Measurements from ENCODE around the gene ESR2.

Gene ESR2

DNA sequence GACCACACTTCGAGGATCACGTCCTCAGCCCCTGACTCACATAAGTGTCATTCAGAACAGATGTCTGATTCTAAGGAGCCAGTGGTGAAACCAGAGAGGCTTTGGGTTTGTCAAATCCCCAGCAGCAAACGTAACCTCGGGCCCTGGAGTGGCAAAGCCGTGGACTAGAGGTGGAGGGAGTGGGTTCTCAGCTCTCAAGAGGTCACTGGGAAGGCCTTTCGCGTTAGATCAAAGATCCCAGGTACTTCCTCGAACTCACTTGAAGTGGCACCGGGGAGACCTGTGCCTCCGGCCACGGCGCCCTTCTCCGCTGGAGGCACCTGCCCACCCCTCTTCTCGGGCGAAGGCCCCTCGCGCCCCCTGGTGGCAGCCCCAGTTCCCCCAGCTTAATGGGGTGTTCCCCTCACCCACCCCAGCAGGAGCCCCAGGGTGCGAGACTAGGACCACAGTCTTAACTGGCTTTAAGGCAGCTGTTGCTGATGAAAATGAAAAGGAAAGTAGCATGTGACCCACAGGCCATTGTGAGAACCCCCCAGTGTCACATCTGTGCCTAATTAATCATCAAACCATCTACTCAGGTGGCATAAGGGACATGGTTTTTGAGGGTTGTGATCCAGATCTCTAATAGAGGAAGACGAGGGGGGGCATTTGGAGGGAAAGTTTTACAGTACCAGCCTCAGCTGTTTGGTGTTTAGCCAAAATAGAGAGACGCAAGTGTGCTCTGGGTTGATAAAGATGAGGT is 672 bp upstream of the ESR2 start:
- peak; percentile 86 for DNase-seq
- Mint-ChIP-seq H3K27ac (peak overlapping the region; percentile 92), H3K36me3 (peaks cover 0 to 3% of the 10 kb centered on the region in 2 donors), H3K4me1 (peaks cover 7 to 25% of the 10 kb centered on the region in 2 donors), H3K9me3 (no peaks in the 10 kb centered on the region), H3K27me3 (peaks cover 0 to 26% of the 10 kb centered on the region in 2 donors), H3K4me3 (peak overlapping the region; percentile 90 to 94)
- ATAC-seq (replicated peaks), result peak; percentile 93

DNA sequence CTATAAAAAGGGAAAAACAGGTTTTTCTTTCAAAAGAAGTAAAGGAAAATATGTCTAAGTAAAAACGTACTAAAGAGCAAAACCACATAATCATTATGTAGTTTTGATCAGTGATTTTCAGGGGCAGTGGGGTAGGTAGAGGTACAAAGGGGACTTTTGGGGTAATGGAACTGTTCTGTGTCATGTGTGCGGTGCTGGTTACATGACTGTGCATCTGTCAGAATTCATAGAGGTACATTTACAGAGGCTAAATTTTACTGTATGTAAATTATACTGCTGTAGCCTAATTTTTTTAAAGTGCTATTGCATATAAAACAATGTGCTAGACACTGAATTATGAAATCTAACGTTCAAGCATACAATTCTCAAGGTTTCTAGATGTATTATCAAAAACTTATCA is 2.0 kb downstream of the ESR2 start:
- Mint-ChIP-seq H3K4me1 (peaks cover 8 to 25% of the 10 kb centered on the region in 2 donors), H3K36me3 (peaks cover 0 to 3% of the 10 kb centered on the region in 2 donors), H3K9me3 (no peaks in the 10 kb centered on the region), H3K4me3 (peak overlapping the region in 1 of 2 donors; percentile 18), H3K27me3 (peaks cover 0 to 20% of the 10 kb centered on the region in 2 donors), H3K27ac (no peak overlapping the region)
- ATAC-seq (replicated peaks) (no peak), DNase-seq (no peak)

DNA sequence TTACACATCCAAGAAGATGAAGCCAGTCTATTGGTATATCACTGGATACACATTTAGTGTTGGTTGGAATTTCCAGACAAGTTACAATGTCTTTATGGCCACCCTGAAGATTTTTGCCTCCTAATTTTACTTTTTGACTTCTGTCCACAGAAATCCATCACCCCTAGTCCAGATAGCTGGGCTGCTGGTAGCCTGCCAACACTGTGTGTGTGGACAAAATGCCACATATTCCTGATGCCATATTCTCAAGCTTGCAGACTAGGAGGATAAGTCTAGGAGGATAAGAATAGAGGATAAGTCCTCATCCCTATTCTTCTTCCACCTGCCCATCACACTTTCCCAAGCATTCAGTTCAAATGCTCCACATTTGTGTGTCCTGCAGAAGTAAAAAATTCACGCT is 4.6 kb downstream of the ESR2 start:
- Mint-ChIP-seq H3K4me3 (no peak overlapping the region), H3K27me3 (peaks cover 0 to 12% of the 10 kb centered on the region in 2 donors), H3K4me1 (peaks cover 6 to 18% of the 10 kb centered on the region in 2 donors), H3K36me3 (peaks cover 0 to 8% of the 10 kb centered on the region in 2 donors), H3K9me3 (no peaks in the 10 kb centered on the region), H3K27ac (no peak overlapping the region)
- ATAC-seq (replicated peaks), result no peak
- DNase-seq, result no peak

DNA sequence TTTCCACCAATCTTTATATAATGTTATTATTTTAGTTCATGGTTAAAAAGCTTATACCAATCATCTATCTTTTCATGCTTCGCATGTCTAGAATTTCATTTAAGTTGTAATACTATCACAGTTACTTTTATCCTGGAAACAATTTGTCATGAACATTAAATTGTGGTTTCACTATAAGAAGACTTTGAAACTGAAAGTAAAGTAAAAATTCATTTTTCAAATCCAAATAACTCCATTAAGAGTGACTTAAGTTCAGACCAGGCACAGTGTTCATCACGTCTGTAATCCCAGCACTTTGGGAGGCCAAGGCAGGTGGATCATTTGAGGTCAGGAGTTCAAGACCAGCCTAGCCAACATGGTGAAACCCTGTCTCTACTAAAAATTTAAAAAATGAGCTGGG is 12.4 kb downstream of the ESR2 start:
- ATAC-seq (replicated peaks), result no peak
- Mint-ChIP-seq H3K27me3 (no peaks in the 10 kb centered on the region), H3K36me3 (peaks cover 3 to 19% of the 10 kb centered on the region in 2 donors), H3K9me3 (no peaks in the 10 kb centered on the region), H3K4me1 (peaks cover 0 to 9% of the 10 kb centered on the region in 2 donors), H3K27ac (no peak overlapping the region), H3K4me3 (no peak overlapping the region)
- DNase-seq, result no peak

DNA sequence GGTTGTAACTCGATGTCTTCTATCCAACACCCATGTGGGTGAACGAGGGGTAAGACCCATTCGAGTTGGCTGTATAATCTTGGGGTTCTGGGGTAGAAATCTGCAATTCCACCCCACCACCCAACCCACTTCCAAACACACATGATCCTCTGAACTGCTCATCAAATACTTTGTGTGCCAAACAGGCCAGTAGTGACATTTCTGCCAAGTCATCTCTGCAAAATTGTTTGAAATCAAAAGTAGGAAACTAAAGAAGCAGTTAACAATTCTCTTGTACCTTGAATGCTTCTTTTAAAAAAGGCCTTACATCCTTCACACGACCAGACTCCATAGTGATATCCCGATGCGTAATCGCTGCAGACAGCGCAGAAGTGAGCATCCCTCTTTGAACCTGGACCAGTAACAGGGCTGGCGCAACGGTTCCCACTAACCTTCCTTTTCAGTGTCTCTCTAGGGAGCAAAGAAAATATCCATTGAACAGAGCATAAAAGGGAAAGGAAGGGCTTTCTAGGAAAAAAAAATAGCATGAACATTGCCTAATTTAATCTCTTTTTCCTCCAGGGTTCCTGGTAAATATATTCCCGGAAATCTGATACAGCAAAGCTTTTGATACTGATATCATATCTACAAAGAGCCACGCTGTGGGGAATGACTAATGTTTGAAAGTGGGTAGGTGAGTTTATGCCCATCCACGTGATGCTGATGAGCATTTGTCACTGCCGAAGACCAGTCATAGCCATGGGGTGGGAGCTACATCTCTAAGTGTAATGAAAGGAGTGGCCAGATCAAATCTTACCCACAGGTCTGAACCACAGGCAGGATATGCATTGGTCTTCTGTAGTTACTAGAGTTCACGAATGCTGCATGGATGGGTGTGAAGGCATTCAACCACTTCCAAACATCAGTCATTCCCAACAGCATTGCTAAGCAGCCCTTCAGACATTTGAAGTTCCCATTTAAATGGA is 14.2 kb downstream of the ESR2 start:
- H3K27ac Mint-ChIP-seq, result no peak overlapping the region
- no peaks in the 10 kb centered on the region for H3K9me3 Mint-ChIP-seq
- no peaks in the 10 kb centered on the region for H3K27me3 Mint-ChIP-seq
- H3K36me3 Mint-ChIP-seq, result peaks cover 3 to 16% of the 10 kb centered on the region in 2 donors
- ATAC-seq (replicated peaks), result no peak
- H3K4me3 Mint-ChIP-seq, result no peak overlapping the region
- peaks cover 0 to 7% of the 10 kb centered on the region in 2 donors for H3K4me1 Mint-ChIP-seq
- DNase-seq, result no peak

DNA sequence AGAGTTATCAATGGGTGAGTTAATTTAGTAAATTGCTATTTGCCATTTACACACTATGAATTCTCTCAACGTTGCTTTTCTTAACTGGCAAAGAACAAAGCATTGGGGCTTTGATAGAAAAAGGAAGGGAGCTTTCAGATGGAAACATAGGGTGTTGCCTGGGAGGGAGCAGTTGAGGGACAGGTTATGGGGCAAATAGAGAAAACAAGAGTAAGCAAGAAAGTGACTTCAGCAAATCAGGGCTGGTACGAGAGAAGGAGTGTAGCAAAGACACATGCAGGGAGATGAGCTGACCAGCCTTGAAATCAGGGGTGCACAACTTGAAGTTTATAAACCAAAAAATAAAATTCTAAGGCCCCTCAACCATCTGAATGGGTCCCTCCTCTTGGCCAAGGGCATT is 15.7 kb downstream of the ESR2 start:
- H3K27me3 Mint-ChIP-seq, result no peaks in the 10 kb centered on the region
- no peak overlapping the region for H3K27ac Mint-ChIP-seq
- no peak for ATAC-seq (replicated peaks)
- no peak for DNase-seq
- peaks cover 0 to 7% of the 10 kb centered on the region in 2 donors for H3K4me1 Mint-ChIP-seq
- H3K4me3 Mint-ChIP-seq, result no peak overlapping the region
- peaks cover 3 to 25% of the 10 kb centered on the region in 2 donors for H3K36me3 Mint-ChIP-seq
- H3K9me3 Mint-ChIP-seq, result no peaks in the 10 kb centered on the region

DNA sequence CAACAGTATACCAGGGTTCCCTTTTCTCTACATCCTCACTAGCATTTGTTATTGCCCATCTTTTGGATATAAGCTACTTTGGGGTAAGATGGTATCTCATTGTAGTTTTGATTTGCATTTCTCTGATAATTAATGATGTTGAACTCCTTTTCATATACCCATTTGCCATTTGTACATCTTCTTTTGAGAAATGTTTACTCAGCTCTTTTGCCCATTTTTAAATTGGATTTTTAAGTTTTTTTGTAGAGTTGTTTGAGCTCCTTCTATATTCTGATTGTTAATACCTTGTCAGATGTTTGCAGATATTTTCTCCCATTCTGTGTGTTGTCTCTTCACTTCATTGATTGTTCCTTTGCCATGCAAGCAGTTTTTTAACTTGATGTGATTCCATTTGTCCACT is 22.2 kb downstream of the ESR2 start:
- H3K4me3 Mint-ChIP-seq, result no peak overlapping the region
- H3K4me1 Mint-ChIP-seq, result peaks cover 0 to 4% of the 10 kb centered on the region in 2 donors
- H3K27ac Mint-ChIP-seq, result no peak overlapping the region
- H3K9me3 Mint-ChIP-seq, result no peaks in the 10 kb centered on the region
- H3K36me3 Mint-ChIP-seq, result peaks cover 0 to 22% of the 10 kb centered on the region in 2 donors
- DNase-seq, result no peak
- no peak for ATAC-seq (replicated peaks)
- no peaks in the 10 kb centered on the region for H3K27me3 Mint-ChIP-seq

DNA sequence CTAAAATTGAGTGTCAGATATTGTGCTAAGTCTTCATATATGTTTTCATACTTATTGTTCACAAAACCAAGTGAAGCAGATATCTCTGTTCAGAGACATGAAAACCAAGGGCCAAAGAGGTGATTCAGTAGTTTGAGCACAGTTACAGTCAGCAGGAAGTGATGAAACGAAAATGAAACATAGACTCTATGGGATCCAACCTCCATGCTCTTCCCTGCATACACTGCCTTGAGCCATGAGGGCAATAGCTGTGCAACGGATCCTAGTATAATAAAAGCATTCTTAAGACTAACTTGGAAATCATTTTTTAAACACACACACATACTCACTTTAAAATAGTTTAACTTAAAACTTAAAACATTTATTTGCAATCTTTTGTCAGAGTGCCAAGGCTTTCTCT is 27.9 kb downstream of the ESR2 start:
- DNase-seq (no peak), ATAC-seq (replicated peaks) (peak; percentile 42 to 48)
- peaks cover 9 to 13% of the 10 kb centered on the region in 2 donors for H3K4me1 Mint-ChIP-seq
- peaks cover 0 to 2% of the 10 kb centered on the region in 2 donors for H3K9me3 Mint-ChIP-seq
- H3K27me3 Mint-ChIP-seq, result no peaks in the 10 kb centered on the region
- peaks cover 4 to 14% of the 10 kb centered on the region in 2 donors for H3K36me3 Mint-ChIP-seq
- H3K27ac Mint-ChIP-seq, result no peak overlapping the region
- H3K4me3 Mint-ChIP-seq, result no peak overlapping the region

DNA sequence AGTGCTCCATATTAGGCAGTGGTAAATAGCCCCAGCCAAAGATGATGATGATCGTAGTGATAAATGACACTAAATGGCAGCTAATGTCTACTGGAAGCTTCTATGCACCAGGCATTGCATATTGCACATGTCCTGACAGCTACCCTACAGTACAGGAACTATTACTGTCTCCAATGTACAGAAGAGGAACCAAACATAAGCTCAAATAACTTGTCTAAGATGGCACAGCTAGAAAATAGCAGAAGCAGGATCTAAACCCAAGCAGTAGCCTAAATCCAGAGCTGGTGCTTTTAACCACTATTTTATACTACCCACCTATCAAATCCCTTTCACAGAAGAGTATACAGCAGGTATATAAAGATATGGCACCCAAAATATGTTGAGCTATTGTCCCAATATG is 28.9 kb downstream of the ESR2 start:
- peaks cover 4 to 17% of the 10 kb centered on the region in 2 donors for H3K36me3 Mint-ChIP-seq
- ATAC-seq (replicated peaks) (peak in 1 of 2 donors; percentile 52), DNase-seq (no peak)
- H3K4me3 Mint-ChIP-seq, result no peak overlapping the region
- no peak overlapping the region for H3K27ac Mint-ChIP-seq
- H3K9me3 Mint-ChIP-seq, result peaks cover 0 to 2% of the 10 kb centered on the region in 2 donors
- H3K27me3 Mint-ChIP-seq, result no peaks in the 10 kb centered on the region
- H3K4me1 Mint-ChIP-seq, result peaks cover 9 to 13% of the 10 kb centered on the region in 2 donors

DNA sequence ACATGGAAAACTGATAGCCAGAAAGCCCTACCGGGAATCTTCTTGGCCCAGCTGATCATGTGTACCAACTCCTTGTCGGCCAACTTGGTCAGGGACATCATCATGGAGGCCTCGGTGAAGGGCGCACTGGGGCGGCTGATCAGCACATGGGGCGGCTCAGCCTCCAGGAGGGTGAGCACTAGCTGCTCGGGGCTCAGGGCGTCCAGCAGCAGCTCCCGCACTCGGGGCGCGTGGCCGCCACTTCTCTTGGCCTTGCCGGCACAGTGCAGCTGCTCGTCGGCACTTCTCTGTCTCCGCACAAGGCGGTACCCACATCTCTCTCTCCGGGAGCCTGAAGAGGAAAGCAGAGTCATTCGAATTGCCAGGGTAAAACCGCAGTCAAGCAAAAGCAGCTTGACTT is 33.8 kb downstream of the ESR2 start:
- ATAC-seq (replicated peaks) (no peak), DNase-seq (no peak)
- Mint-ChIP-seq H3K27ac (no peak overlapping the region), H3K4me3 (no peak overlapping the region), H3K9me3 (no peaks in the 10 kb centered on the region), H3K4me1 (no peaks in the 10 kb centered on the region), H3K36me3 (peaks cover 4 to 12% of the 10 kb centered on the region in 2 donors), H3K27me3 (no peaks in the 10 kb centered on the region)

DNA sequence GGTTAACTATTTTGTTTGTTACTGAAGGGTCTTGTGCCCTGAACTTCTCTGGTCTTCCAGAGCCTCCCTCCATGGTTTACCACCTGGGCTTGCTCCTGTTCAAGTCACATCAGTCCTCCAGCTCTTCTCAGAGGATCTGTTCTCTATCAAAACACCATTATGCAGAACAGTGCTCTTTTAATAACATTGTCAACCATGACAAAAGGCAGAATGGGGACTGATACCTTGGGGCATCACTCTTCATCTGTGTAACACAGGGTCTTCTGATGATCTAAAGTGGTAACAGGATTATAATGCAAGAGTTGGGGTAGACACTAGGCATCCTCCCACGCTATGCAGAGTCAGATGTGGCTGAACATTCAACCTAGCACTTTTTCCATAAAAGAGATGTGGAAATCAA is 38.4 kb downstream of the ESR2 start:
- peaks cover 4 to 17% of the 10 kb centered on the region in 2 donors for H3K36me3 Mint-ChIP-seq
- ATAC-seq (replicated peaks) (no peak), DNase-seq (no peak)
- no peak overlapping the region for H3K4me3 Mint-ChIP-seq
- peaks cover 1 to 8% of the 10 kb centered on the region in 2 donors for H3K4me1 Mint-ChIP-seq
- H3K9me3 Mint-ChIP-seq, result no peaks in the 10 kb centered on the region
- no peak overlapping the region for H3K27ac Mint-ChIP-seq
- no peaks in the 10 kb centered on the region for H3K27me3 Mint-ChIP-seq

DNA sequence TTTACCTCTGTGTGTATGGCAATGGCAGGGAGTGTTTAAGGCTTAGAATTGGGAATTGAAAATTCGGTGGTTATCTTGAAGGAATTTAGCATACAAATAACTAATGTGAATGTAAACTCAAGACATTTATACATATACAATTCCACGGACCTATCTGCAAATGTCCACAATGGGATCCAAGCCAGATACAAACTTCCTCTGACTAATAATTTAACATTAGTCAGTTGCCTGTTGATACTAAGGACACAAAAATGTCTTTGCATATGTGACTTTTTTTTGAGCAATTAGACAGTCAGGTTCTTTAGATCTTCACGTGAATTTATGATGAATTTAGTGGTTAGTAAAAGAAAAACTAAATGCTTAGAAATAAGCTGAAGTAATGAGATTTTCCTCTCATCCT is 40.5 kb downstream of the ESR2 start:
- H3K36me3 Mint-ChIP-seq, result peaks cover 1 to 13% of the 10 kb centered on the region in 2 donors
- H3K9me3 Mint-ChIP-seq, result no peaks in the 10 kb centered on the region
- no peak for ATAC-seq (replicated peaks)
- H3K27ac Mint-ChIP-seq, result no peak overlapping the region
- H3K4me3 Mint-ChIP-seq, result no peak overlapping the region
- DNase-seq, result no peak
- no peaks in the 10 kb centered on the region for H3K27me3 Mint-ChIP-seq
- peaks cover 1 to 11% of the 10 kb centered on the region in 2 donors for H3K4me1 Mint-ChIP-seq

DNA sequence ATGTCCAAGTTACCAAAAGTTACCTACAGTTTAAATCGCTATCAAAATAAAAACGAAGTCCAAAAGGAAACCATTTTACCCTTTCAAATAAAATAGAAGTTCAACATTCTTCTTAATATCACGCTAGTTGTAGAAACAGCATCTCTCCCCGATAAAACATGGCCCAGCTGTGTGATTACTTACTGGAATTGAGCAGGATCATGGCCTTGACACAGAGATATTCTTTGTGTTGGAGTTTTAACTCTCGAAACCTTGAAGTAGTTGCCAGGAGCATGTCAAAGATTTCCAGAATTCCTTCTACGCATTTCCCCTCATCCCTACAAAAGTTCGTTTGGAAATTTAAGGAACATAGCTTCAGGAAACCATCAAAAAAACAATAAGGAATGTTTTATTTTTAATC is 44.8 kb downstream of the ESR2 start:
- Mint-ChIP-seq H3K4me1 (peaks cover 3 to 11% of the 10 kb centered on the region in 2 donors), H3K27me3 (no peaks in the 10 kb centered on the region), H3K4me3 (no peak overlapping the region), H3K27ac (no peak overlapping the region), H3K36me3 (peaks cover 7 to 30% of the 10 kb centered on the region in 2 donors), H3K9me3 (no peaks in the 10 kb centered on the region)
- DNase-seq (no peak), ATAC-seq (replicated peaks) (no peak)

DNA sequence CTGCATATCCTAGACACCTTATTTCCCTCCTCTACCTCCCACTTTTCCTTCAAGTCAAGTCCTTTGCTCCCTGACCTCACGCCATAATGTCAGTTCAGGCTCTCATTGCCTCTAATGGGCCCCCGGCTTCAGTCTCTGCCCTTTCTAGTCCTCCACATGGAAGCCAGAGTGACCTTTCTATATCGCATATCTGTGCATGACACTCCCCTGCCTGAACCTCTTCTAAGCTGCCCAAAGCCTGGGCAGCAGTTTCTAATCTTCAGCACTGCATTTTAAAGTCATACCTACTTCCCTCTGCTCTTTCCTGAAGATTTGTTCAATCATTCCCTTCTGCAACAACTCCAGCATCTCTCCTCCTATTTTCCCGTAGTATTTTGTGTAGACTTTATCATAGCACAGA is 45.5 kb downstream of the ESR2 start:
- H3K4me1 Mint-ChIP-seq, result peaks cover 3 to 11% of the 10 kb centered on the region in 2 donors
- H3K27ac Mint-ChIP-seq, result no peak overlapping the region
- H3K27me3 Mint-ChIP-seq, result no peaks in the 10 kb centered on the region
- peaks cover 8 to 33% of the 10 kb centered on the region in 2 donors for H3K36me3 Mint-ChIP-seq
- ATAC-seq (replicated peaks) (no peak), DNase-seq (no peak)
- peaks cover 0 to 1% of the 10 kb centered on the region in 2 donors for H3K9me3 Mint-ChIP-seq
- no peak overlapping the region for H3K4me3 Mint-ChIP-seq
